ENCODE measurements around the gene PIGX. TPM values are rescaled to one million over a fixed set of nuclear protein-coding genes. Genes with fewer than 3 reads are reported as not detected.
"Not testable (repeated sequence)": the region's sequence is repeated elsewhere in the genome, so short reads cannot be mapped to it uniquely, and the experiment has no call there.

The PIGX gene
- total and polyA plus RNA-seq, 10 donors: 4.5 to 29.2 (median 15.5) TPM

DNA sequence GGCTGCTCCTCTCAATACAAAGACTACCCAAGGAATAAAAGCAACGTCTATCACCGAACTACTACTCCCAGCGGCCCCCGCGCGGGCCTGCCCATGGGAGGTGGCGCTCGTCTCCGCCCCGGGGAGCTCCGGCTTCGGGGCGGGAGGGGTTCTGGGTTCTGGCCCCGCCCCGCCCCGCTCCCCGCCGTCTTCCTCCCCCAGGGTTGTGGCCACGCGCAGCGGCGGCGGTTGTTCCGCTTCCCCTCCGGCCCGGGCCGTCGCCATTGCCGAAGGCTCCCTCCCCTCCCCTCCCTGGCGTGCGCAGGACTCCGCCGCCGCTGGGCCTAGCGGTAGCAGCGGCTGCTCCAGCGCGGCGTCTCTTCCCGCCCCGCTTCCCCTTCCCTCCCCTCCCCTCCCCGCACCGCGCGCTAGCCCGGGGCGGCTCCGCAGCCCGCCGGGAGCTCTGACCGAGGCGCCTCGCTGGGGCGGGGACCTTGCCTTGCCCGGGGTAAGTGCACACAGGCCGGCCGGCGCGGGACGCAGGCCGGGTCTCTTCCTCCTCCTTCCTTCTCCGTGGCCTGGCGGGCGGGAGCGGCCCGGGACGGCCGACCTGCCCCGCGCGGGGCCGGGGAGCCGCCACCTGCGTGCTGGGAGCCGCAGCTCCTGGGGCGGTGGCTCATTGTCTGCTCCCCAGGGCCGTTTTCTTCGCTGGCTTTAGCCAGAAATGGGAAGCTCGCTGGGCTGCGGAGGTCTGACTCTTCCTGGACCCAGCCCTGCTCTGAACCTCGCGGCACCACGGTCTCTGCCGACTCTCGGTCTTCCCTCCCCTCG lies 27.7 kb downstream of the PIGX start, which contains the start of gene PAK2:
Gene PAK2 (plus strand): TSS at position 187 of the 810 bp plus-strand sequence. CDS start 42,790 bp downstream, outside the sequence.
- intact Hi-C loops (cut with DNase I; ENCODE audit: low total_unique reads): no loop called here
- WGBS, 5 donors: 0 to 2% (median 1%) methylated on average over 13 to 86 of the region's 86 CpGs

DNA sequence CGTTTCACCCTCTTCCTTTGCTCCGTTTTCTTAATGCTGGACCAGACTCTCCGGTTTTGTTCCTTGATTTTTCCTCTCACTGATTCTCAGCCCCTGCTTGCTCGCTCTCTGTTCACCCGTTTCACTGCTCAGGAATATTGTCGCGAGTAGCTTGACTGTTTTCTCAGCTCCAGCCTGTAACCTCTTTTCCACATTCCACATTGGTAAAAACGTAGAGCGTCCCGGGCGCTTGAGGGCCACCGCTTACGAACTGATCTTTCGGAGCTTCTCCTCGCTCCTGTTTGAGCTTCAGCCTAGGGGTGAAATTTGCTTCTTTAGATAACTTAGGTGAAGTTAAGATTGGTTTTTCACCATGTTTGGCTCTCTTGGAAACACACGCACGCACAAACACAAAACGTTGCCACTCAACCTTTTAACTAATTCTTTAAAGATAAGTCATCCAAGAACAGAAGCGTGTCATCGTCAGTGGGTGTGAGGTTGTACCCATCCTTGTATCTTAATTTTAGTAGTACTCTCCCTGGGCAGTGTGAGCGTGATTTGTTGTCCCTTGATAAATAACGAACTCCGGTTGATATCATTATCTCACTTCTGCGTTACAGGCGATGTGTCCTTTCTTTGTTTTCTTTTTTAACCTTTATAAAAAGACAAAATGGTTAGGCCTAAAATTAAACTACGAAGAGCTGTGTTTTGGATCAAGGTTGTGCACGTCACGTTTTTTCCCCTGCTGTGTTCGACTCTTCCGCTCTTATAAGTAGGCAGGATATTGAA lies 28.5 kb downstream of the PIGX start:
- DNase-seq: peak; percentile 76
- Histone ChIP-seq H3K27ac (peak overlapping the region; percentile 95 to 100 (median 98)), H3K9me3 (no peaks in the 10 kb centered on the region), H3K4me1 (peaks cover 19 to 60% (median 50%) of the 10 kb centered on the region in 6 donors), H3K4me3 (peak overlapping the region; percentile 74 to 92 (median 88)), H3K27me3 (replicated peaks in 1 of 7) (no peaks in the 10 kb centered on the region), H3K36me3 (peaks cover 0 to 6% (median 0%) of the 10 kb centered on the region in 6 donors)
- no peak for TF ChIP-seq POLR2AphosphoS5 (IDR thresholded peaks at IDR 0.05)
- no peak for TF ChIP-seq POLR2A (IDR thresholded peaks at IDR 0.05)
- TF ChIP-seq CTCF (IDR thresholded peaks at IDR 0.05 in 8 of 11, conservative IDR thresholded peaks at IDR 0.05 in 3 of 11): no peak
- intact Hi-C loops (cut with DNase I; ENCODE audit: low total_unique reads): no loop called here
- WGBS, 5 donors: 0 to 1% (median 1%) methylated on average over 30 of the region's 30 CpGs

More for the DNA sequence above, 27.7 kb downstream of the PIGX start, which contains the start of gene PAK2:
- H3K9me3 ChIP-seq: no peaks in the 10 kb centered on the region
- H3K27ac ChIP-seq: peak within 1 kb of the TSS; percentile 95 to 100 (median 98)
- no peaks in the 10 kb centered on the region for H3K27me3 ChIP-seq (replicated peaks in 1 of 7)
- peak; percentile 99 for DNase-seq
- TF ChIP-seq POLR2A (IDR thresholded peaks at IDR 0.05): peak in 2 of 3 donors; percentile 43 to 57
- TF ChIP-seq POLR2AphosphoS5 (IDR thresholded peaks at IDR 0.05): peak; percentile 94 to 96 (median 95)
- peak in 6 of 11 experiments; percentile 16 to 57 (median 29) for TF ChIP-seq CTCF (IDR thresholded peaks at IDR 0.05 in 8 of 11, conservative IDR thresholded peaks at IDR 0.05 in 3 of 11)
- peak within 1 kb of the TSS; percentile 74 to 92 (median 88) for H3K4me3 ChIP-seq
- H3K36me3 ChIP-seq: no peaks in the 10 kb centered on the region
- peaks cover 19 to 52% (median 43%) of the 10 kb centered on the region in 6 donors for H3K4me1 ChIP-seq

- peaks cover 0 to 13% (median 2%) of the 10 kb centered on the region in 6 donors for H3K36me3 ChIP-seq
- peak overlapping the region; percentile 95 to 100 (median 98) for H3K27ac ChIP-seq
- H3K27me3 ChIP-seq (replicated peaks in 1 of 7): no peaks in the 10 kb centered on the region
- DNase-seq: no peak
- peak overlapping the region; percentile 74 to 92 (median 88) for H3K4me3 ChIP-seq
- TF ChIP-seq POLR2A (IDR thresholded peaks at IDR 0.05) (no peak), CTCF (IDR thresholded peaks at IDR 0.05 in 8 of 11, conservative IDR thresholded peaks at IDR 0.05 in 3 of 11) (no peak), POLR2AphosphoS5 (IDR thresholded peaks at IDR 0.05) (no peak)
- WGBS, 5 donors: 17 to 41% (median 22%) methylated on average over 5 of the region's 5 CpGs
- no peaks in the 10 kb centered on the region for H3K9me3 ChIP-seq
- H3K4me1 ChIP-seq: peaks cover 19 to 67% (median 54%) of the 10 kb centered on the region in 6 donors
- intact Hi-C loops (cut with DNase I; ENCODE audit: low total_unique reads): no loop called here
These were observed 29.2 kb downstream of the PIGX start for GRCh38 chr3:196741249-196741889.

- H3K4me1 ChIP-seq: peaks cover 21 to 78% (median 66%) of the 10 kb centered on the region in 6 donors
- WGBS, 5 donors: 89 to 96% (median 91%) methylated on average over 10 of the region's 10 CpGs
- H3K9me3 ChIP-seq; DNase-seq; H3K27me3 ChIP-seq (replicated peaks in 1 of 7); H3K4me3 ChIP-seq; intact Hi-C loops (cut with DNase I; ENCODE audit: low total_unique reads): not testable (repeated sequence)
- peak overlapping the region in 1 of 8 donors; percentile 8 for H3K27ac ChIP-seq
- peaks cover 0 to 27% (median 2%) of the 10 kb centered on the region in 6 donors for H3K36me3 ChIP-seq
These were observed 31.4 kb downstream of the PIGX start for GRCh38 chr3:196743569-196743968.

Data from spleen (tissue), 11 donors.